GM19397 (cell line): ENCODE measurements around the gene CLIP3.
"Not testable (repeated sequence)": the region's sequence is repeated elsewhere in the genome, so short reads cannot be mapped to it uniquely, and the experiment has no call there.

ENCODE experiments used
- ATAC-seq: cut with Tn5 transposase; IDR thresholded peaks from one replicate; pipeline ENCODE4 v1.9.1; 2021; ENCODE audit warnings: mild to moderate bottlenecking, moderate library complexity; ENCODE audit not compliant: unreplicated experiment

The CLIP3 gene, protein sequence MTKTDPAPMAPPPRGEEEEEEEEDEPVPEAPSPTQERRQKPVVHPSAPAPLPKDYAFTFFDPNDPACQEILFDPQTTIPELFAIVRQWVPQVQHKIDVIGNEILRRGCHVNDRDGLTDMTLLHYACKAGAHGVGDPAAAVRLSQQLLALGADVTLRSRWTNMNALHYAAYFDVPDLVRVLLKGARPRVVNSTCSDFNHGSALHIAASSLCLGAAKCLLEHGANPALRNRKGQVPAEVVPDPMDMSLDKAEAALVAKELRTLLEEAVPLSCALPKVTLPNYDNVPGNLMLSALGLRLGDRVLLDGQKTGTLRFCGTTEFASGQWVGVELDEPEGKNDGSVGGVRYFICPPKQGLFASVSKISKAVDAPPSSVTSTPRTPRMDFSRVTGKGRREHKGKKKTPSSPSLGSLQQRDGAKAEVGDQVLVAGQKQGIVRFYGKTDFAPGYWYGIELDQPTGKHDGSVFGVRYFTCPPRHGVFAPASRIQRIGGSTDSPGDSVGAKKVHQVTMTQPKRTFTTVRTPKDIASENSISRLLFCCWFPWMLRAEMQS

DNA sequence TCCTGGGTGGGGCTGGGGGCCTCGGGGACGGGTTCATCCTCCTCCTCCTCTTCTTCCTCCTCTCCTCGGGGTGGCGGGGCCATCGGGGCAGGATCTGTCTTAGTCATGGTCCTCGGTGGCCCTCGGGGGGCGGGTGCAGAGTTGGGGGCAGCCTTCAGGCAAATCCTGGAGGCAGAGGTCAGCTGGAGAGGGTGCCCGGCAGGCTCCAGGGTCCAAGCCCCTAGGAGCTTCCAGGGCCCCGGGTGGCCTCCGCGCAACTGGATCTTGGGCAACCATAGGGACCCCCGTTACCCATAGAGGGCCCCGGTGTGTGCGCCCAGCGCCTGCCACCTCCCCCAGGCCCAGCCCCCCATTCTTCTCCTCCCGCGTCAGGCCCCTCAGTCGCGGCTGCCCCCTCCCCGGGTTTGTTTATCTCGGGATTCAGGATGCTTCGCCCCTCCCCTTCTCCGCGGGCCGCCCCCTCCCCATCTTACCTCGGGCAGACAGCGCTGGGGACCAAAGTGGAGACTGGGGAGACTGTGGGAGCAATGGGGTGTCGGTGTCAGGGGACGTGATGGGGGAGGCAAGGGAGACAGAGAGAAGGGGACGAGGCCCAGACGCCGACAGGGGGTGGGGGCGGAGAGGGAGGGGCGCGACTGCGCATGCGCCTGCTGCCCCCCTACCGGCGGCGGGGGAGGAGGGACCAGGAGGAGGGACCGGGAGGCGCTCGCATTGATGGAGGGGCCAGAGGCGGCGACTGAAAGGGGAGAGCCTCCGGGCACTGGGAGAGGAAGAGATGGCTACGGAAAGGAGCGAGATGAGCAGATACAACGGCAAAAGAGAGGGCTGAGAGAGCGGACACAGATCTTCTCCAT is at the start of gene CLIP3:
Gene CLIP3 (minus strand): TSS at position 623 of the 854 bp plus-strand sequence. CDS start 516 bp downstream, at position 107.
- no peak for ATAC-seq

DNA sequence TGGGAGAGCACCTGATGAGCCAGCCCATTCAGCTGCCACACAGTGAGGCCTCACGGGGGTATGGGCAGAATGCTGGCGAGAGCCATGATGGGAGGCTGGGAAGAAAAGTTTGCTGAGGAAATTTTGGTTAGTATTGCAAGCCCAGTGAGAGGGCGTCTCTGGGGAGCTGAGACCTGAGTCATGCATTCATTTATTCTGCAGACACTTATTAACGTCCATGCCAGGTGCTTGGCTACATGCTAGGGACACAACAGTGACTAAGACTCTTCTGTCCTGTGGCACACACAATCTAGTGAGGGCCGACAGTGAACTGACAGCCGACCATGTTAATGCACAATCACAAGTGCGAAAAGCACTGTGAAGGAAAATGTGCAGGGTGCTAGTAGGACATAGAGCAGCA is 49.2 kb upstream of the CLIP3 start:
- ATAC-seq = no peak

DNA sequence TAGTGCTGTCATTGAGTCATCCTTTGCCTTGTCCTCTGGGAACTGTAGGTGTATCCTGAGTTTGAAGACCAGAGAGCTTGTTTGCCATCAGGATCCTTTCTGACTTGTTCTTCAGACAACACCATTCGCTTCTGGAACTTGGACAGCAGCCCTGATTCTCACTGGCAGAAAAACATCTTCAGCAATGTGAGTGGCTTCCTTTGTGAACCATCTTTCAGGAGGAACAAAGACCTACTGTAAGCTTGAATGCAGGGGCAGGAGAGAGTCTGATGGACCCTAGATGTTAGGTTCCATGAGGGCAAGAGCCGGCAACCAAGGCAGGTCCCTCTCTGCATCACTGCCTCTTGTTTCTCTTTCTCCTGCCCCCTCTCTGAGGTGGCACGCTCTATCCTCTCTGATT is 48.7 kb upstream of the CLIP3 start:
- ATAC-seq = no peak

DNA sequence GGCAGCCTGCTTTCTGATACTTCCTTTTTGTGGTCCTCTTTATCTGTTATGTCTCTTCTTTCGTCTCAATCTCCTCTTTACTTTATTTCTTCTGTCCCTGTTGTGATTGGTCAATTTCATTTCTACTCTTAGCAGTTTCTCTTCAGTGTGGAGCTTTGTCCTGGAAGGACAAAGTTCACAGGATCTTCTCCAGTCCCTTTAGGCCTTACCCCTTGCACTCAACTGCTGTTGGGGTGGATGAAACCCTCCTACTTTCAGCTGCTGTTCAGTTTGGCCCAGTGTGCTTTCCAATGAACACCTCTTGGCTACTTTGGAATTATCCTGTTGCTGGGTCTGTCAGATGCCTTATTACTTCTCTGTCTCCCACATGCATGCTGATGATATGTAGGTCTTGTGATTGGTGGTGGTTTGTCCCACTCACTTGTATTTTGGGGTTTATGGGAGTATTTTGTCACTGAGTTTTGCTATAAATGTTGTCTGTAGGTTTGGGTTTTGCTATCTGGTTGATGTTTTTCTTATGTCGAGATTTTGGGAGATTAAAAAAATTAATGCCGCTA is 46.8 kb upstream of the CLIP3 start:
- no peak for ATAC-seq

DNA sequence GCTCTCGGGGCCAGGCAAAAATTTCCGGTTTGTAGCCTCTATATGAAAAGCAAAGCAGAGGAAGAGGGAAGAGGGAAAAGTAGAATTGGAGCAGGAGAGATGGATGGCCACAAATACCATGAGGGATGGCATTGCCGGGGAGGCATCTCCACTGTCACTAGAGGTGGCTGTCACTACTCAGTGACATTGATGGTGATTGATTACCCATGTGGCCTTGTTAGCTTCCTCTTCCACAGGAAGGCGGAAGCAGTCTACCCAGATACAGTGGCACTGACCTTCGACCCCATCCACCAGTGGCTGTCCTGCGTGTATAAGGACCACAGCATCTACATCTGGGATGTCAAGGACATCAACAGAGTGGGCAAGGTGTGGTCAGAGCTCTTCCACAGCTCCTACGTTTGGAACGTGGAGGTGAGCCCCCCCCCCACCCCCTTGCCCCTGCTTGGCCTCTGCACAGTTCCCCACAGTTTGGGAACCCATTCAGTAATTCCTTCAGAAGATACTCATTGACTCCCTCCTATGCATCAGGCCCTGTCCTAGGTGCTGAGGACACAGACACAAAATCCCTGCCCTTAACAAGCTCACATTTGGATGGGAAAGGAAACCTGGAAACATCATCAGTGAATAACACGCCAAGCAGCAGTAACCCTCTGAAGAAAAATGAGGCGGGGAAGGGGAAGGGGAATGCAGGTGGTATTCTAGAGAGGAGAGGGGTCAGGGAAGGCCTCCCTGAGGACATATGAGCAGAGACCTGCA is 40.6 kb upstream of the CLIP3 start:
- no peak for ATAC-seq

DNA sequence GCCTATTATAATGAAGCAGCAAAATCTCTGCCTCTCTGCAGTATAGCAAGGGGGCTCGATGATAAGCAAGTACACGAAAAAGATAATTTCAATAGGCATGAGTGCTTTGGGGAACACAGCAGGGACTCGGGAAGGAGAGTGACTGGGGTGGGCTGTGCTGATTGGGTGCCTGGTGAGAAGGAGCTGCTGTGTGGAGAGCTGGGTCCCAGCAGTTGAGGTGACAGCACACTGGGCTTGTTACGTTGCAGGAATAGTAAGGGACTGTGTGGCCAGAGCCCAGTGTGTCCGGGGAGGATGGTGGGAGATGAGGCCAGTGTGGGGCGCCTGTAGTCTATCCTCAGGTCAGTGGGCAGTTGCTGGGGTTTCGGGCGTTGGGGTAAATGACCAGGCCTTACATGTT is 39.4 kb upstream of the CLIP3 start:
- no peak for ATAC-seq

DNA sequence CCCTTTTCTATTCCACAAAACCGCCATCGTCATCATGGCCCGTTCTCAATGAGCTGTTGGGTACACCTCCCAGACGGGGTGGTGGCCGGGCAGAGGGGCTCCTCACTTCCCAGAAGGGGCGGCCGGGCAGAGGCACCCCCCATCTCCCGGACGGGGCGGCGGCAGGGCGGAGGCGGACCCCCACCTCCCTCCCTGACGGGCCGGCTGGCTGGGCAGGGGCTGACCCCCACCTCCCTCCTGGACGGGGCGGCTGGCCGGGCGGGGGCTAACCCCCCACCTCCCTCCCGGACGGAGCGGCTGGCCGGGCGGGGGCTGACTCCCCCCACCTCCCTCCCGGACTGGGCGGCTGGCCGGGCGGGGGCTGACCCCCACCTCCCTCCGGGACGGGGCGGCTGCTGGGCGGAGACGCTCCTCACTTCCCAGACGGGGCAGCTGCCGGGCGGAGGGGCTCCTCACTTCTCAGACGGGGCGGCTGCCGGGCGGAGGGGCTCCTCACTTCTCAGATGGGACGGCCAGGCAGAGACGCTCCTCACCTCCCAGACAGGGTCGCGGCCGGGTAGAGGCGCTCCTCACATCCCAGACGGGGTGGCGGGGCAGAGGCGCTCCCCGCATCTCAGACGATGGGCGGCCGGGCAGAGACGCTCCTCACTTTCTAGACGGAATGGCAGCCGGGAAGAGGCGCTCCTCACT is 36.3 kb upstream of the CLIP3 start:
- not testable (repeated sequence) for ATAC-seq

DNA sequence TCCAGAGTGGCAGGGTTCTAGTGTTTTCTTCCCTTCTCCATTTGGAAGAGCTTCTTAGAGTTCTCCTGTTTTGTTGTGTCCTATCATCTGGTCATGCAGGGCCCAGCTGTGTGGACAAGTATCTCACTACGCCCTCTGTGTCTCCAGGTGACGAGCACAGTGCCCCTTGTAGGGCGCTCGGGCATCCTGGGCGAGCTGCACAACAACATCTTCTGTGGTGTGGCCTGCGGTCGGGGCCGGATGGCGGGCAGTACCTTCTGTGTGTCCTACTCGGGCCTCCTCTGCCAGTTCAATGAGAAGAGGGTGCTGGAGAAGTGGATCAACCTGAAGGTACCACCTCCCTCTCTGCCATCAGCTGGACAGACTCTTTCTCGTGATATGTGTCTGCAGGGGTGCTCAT is 35.0 kb upstream of the CLIP3 start:
- ATAC-seq = no peak

DNA sequence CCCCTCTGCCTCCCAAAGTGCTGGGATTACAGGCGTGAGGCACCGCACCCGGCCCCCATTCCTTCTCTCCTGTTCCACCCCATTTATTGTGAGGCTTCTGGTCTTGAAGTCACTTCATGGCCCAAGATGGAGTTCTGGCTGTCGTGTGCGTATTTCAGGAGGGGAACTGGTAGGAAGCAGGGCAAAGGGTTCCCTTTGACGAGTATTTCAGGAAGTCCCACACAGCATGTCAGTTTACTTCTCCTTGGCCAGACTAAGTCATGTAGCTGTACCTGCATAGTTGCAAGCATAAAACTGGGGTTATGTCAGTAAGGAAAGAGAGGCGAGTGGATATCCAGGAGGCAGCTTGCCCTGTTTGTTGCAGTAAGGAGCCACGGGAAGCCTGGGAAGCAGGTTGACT is 32.2 kb upstream of the CLIP3 start:
- no peak for ATAC-seq

DNA sequence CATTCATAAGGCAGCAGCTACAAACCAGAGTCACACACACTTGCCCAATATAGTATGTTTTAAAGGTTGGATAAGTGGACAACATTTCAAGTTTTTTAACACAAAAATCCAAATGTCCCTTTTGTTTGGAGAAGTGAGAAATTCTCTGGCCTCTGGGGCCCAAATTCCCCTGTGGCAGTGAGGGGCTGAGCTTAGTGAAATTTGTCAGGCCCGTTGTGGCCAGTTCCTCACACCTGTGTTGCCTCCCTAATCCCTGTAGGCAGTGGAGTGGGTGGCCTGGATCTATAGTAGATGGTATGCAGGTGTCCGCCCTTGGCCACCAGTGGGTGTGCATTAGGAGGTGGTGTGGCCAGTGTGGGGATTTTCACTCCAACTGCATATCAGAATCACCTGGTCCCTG is 28.7 kb upstream of the CLIP3 start:
- ATAC-seq = no peak

DNA sequence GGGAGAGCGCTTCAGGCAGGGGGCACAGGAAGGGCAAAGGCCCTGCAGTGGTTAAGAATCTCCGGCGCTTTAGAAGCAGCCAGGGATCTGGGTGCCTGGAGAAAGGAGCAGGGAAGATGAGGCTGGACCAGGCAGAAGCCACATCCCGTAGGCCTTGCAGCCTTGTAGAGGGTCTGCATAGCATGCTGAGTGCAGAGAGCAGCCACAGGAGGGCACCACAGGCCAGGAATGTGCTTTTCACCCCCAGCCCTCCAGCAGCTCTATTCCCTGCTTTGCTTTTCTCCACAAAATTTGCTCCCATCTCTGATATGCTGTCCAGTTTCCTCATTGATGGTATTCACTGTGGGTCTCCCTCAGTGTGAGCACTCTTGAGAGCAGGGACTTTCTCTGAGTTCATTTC is 27.8 kb upstream of the CLIP3 start:
- no peak for ATAC-seq

DNA sequence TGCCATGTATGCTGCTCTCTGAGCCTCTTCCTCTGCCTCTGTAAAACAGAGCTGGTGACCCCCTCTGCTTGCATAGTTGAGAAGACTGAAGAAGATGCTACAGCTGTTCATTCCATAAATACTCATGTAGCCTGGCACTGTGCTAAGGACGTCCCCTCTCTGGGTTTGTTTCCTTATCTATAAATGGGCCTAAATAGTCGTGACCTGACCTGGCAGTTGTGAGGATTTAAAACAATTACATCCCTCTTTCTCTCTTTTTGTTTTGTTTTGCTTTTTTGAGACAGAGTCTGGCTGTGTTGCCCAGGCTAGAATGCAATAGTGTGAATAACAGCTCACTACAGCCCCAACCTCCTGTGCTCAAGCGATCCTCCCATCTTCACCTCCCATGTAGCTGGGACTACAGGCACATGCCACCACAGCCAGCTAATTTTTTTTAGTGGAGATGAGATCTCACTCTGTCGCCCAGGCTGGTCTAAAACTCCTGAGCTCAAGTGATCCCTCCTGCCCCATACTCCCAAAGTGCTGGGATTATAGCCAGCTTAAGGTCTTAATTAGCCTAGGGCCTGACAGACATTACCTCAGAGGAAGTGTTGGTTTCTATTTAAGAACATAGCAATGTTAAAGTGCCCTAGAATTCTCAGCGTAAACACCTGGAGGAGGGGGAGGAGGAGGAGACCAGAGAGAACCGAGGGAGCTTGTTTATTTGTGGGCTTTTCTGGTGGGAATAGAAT is 26.7 kb upstream of the CLIP3 start:
- no peak for ATAC-seq

DNA sequence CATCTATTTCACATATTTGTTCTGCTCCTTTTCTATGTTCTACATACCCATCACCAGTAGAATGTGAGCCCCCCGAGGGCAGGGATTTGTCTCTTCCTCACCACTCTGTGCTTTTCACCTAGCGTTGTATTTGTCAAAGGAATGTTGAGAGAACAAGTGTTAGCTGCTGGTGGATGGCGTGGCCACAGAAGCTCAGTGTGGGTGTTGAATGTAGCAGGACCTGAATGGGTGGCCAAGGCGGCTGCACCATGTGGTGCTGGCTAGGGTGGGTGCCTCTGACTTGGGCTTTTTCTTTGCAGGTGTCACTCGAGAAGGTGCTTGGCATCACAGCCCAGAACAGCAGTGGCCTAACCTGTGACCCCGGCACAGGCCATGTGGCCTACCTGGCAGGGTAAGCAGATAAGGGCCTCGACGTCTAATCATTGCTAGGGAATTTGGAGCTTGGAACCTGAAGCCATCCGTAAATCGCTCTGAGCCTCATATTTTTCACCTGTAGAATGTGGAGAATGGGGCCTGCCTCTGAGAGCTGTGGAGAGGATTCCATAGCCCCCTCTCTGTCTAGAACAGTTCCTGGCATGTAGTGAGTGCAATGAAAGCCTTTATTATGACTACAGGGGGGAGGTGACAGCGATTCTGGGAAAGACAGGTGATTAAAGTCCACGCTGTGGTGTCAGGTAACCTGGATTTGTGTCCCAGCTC is 26.0 kb upstream of the CLIP3 start:
- no peak for ATAC-seq

DNA sequence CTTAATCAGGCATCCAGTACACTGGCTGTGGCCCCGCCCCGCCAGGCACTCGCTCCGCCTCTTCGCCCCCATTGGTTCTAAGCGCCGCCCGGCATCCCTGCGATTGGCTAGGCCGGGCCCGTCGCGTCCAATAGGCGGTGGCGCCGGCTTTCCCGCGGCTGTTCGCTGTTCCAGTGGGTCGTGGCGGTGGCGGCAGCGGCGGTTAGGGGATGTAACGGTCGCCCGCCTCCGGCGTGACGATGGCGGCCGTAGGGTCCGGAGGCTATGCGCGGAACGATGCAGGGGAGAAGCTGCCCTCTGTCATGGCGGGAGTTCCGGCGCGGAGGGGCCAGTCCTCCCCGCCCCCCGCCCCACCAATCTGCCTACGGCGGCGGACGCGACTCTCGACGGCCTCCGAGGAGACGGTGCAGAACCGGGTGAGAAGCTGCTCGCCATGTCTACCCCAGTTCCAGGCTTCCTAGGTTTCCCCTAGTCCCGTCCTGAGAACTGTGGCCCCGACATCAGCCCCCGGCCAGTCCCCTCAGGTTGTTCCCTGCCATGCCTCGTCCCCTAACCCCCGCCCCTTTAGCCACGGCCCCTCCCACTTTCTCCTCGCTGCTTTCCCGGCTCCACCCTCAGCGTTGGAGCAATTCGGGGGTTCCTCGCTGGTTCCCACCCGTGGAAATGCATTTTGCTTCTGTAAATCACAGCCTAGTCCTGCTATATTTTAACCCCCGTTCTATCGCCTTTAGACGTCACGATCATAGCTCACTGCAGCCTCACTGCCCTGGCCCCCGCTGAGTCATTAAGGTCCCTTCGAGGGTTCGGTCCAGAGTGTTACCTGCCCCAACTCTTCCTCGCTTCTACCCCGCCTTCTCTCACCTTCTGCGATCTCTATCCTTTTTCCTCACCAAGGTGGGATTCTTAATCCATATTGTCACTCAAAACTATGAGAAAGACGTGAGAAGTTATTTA is 22.3 kb upstream of the CLIP3 start, which contains the start of gene WDR62:
Gene WDR62 (plus strand): TSS at position 165 of the 954 bp plus-strand sequence. CDS start 75 bp downstream, at position 240.
- ATAC-seq = peak; percentile 72

DNA sequence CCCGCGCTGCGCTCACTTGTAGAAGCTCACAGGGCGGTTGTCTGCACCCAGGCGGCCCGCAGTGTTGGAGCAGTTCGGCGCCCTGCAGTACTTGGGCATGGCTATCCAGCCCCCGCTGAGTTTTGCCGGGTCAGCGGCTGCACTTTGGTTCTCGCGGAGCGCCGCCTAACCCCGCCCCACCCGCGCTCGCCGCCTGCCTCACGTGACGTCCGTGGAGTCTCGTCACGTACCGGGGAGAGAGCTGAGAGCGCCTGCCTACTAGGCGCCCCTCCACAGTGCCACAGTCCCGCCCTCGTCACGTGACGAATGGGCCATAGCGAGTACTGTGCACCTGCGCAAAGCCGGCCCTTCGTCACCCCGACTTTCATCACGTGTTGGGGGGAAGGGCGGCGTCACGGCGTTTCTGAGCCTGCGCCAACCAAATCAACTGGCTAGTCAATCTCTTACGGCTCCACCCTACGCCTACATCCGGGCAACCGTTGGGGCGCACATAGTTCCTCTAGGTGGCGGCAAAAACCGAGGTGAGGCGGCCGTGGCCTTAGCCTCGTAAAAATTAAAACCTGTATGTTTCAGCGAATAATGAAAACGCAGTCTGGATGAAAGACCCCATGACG is 21.6 kb upstream of the CLIP3 start, which contains the start of gene THAP8:
Gene THAP8 (minus strand): TSS at position 167 of the 614 bp plus-strand sequence. CDS start 68 bp downstream, at position 99.
- peak; percentile 83 for ATAC-seq

DNA sequence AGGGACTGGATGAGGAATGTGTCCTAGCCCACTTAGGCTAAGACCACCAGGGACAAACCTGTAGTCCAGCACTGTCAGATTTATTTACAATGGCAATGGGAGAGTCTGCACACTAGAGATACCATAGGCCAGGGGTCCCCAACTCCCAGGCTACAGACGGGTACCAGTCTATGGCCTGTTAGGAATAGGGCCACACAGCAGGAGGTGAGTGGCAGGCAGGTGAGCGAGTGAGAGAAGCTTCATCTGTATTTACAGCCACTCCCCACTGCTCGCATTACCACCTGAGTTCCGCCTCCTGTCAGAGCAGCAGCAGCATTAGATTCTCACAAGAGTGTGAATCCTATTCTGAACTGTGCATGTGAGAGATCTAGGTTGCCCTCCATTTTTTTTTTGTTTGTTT is 19.0 kb upstream of the CLIP3 start:
- ATAC-seq = no peak

DNA sequence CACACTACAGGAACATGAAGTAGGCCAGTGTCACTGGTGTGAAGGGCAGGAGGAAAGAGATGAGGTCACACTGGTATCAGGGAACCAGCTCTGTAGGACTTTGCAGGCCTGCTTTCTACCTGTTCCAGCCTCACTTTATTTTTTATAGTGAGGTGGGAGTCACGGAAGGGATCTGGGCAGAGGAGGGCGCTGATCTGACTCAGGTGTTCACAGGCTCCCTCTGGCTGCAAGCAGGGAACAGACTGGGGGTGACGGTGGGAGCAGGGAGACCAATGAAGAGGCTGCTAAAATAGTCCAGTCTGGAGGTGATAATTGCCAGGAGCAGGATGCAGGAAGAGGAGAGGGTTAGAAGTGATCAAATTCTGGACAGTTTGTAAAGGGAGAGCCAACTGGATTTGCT is 18.6 kb upstream of the CLIP3 start:
- no peak for ATAC-seq
